Measurements from ENCODE around the gene IGSF9.

- TF ChIP-seq, protein P1, sequence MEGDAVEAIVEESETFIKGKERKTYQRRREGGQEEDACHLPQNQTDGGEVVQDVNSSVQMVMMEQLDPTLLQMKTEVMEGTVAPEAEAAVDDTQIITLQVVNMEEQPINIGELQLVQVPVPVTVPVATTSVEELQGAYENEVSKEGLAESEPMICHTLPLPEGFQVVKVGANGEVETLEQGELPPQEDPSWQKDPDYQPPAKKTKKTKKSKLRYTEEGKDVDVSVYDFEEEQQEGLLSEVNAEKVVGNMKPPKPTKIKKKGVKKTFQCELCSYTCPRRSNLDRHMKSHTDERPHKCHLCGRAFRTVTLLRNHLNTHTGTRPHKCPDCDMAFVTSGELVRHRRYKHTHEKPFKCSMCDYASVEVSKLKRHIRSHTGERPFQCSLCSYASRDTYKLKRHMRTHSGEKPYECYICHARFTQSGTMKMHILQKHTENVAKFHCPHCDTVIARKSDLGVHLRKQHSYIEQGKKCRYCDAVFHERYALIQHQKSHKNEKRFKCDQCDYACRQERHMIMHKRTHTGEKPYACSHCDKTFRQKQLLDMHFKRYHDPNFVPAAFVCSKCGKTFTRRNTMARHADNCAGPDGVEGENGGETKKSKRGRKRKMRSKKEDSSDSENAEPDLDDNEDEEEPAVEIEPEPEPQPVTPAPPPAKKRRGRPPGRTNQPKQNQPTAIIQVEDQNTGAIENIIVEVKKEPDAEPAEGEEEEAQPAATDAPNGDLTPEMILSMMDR (IDR thresholded peaks at IDR 0.05; ENCODE audit: low read length), result no peak
- TF ChIP-seq EZH2 (IDR thresholded peaks at IDR 0.05; ENCODE audit: borderline replicate concordance, low read length), result no peak
Measured at GRCh38 chr1:159979257-159979656, 33.8 kb upstream of the IGSF9 start.
